IPS-18c (cell line): Measurements from ENCODE around the gene CLTA.
A peak's percentile ranks its signal among the peaks of the same experiment; 100 is the strongest.
"Not testable (repeated sequence)": the region's sequence is repeated elsewhere in the genome, so short reads cannot be mapped to it uniquely, and the experiment has no call there.

ENCODE experiments used
- H3K4me3 ChIP-seq: 2 replicates; pipeline ENCODE4 v1.7.0; 2013; ENCODE audit warnings: low read depth, mild to moderate bottlenecking, low read length, moderate library complexity; ENCODE audit not compliant: insufficient read depth
- H3K9me3 ChIP-seq: one replicate; pipeline ENCODE4 v1.6.1; 2013; ENCODE audit warnings: mild to moderate bottlenecking, low read length, moderate library complexity; ENCODE audit not compliant: control insufficient read depth, insufficient read depth

Gene CLTA

GRCh38 chr9:36153746-36154145 lies 37.0 kb upstream of the CLTA start:
- no peak overlapping the region for H3K4me3 ChIP-seq
- peaks cover 4% of the 10 kb centered on the region for H3K9me3 ChIP-seq

GRCh38 chr9:36154331-36154952 lies 36.3 kb upstream of the CLTA start:
- peaks cover 4% of the 10 kb centered on the region for H3K9me3 ChIP-seq
- H3K4me3 ChIP-seq, result no peak overlapping the region

DNA sequence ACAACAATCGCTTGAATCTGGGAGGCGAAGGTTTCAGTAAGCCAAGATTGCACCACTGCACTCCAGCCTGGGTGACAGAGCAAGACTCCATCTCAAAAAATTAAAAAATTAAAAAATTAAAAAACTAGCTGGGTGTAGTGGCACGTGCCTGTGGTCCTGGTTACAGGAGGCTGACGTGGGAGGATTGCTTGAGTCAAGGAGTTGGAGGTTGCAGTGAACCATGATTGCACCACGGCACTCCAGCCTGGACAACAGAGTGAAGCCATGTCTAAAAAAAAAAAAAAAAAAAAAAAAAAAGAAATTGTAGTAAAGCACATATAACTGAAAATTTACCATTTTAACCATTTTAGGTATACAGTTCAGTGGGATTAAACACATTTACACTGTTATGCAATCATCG lies 34.6 kb upstream of the CLTA start:
- Histone ChIP-seq H3K4me3 (no peak overlapping the region), H3K9me3 (peaks cover 4% of the 10 kb centered on the region)

DNA sequence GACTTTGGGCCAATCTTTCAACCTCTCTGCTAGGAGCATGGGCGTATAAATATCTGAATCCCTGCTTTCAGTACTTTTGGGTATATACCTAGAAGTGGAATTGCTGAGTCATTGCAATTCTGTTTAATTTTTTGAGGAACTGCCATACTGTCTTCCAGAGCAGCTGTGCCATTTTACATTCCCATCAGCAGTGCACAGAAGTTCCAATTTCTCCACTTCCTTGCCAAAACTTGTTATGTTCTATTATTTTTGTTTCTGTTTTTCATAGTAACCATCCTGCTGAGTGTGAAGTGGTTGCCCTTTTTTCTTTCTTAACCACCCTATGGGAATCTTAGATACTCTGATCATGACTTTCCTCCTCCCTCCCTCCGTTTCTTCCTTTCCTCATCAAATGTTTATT lies 32.6 kb upstream of the CLTA start:
- Histone ChIP-seq H3K9me3 (peaks cover 4% of the 10 kb centered on the region), H3K4me3 (no peak overlapping the region)

DNA sequence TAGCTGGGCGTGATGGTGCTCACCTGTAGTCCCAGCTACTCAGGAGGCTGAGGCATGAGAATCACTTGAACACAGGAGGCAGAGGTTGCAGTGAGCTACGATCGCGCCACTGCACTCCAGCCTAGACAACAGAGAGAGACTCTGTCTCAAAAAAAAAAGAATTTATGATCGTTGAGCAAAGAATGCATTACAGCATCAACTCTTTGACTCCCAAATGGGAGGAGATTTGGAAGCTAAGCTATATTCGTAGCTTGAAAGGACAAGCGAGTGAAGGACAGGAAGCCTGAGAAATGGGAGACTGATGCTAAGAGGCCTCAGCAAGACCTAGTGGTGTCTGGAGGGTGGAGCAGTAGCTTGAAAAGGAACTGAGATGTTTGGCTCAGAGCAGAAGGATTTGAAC lies 31.8 kb upstream of the CLTA start:
- H3K9me3 ChIP-seq, result peaks cover 4% of the 10 kb centered on the region
- no peak overlapping the region for H3K4me3 ChIP-seq

DNA sequence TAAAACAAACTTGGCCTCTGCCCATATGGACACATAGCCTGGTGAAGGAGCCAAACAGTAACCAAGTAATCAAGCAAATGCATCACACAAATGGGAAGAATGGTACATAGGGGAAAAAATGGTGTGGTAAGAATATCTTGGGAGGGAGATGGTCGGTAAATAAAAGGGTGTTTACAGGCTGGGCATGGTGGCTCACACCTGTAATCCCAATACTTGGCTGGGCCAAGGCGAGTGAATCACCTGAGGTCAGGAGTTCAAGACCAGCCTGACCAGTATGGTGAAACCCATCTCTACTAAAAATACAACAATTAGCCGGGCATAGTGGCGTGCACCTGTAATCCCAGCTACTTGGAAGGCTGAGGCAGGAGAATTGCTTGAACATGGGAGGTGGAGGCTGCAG lies 31.2 kb upstream of the CLTA start:
- not testable (repeated sequence) for H3K4me3 ChIP-seq, H3K9me3 ChIP-seq

DNA sequence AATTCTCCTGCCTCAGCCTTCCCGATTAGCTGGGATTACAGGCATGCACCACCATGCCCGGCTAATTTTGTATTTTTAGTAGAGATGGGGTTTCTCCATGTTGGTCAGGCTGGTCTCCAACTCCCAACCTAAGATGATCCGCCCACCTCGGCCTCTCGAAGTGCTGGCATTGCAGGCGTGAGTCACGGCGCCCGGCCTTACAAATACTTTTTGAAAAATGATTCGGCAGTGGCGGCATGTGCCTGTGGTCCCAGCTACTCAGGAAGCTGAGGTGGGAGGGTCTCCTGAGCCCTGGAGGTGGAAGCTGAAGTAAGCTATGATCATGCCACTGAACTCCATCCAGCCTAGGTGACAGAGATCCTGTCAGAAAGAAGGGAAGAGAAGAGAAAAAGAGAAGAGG lies 30.6 kb upstream of the CLTA start:
- H3K4me3 ChIP-seq, H3K9me3 ChIP-seq: not testable (repeated sequence)

DNA sequence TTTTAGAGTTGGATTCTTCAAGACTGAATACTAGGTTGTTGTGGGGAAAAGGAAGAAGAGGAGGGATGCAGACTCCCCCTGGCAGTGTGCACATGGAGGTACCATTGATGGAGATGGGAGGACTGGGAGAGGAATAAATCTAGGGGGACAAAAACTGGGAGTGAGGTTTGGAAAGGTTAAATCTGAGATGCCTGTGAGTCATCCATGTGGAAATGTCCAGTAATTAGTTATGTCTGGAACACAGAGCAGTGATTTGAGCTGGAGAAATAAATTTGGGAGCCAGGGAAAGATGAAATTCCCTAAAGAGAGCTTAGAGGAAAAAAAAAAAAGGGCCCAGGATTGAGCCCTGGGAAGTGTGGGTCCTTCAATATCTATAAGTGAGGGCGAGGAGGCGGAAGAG lies 29.5 kb upstream of the CLTA start:
- H3K4me3 ChIP-seq, result no peak overlapping the region
- H3K9me3 ChIP-seq, result peaks cover 4% of the 10 kb centered on the region

GRCh38 chr9:36162211-36162738 lies 28.4 kb upstream of the CLTA start:
- no peaks in the 10 kb centered on the region for H3K9me3 ChIP-seq

GRCh38 chr9:36163049-36163785 lies 27.5 kb upstream of the CLTA start:
- Histone ChIP-seq H3K4me3 (no peak overlapping the region), H3K9me3 (no peaks in the 10 kb centered on the region)

More at GRCh38 chr9:36162211-36162738, 28.4 kb upstream of the CLTA start:
- H3K4me3 ChIP-seq, result no peak overlapping the region

- no peak overlapping the region for H3K4me3 ChIP-seq
Observed at GRCh38 chr9:36163786-36164170, 26.9 kb upstream of the CLTA start.

DNA sequence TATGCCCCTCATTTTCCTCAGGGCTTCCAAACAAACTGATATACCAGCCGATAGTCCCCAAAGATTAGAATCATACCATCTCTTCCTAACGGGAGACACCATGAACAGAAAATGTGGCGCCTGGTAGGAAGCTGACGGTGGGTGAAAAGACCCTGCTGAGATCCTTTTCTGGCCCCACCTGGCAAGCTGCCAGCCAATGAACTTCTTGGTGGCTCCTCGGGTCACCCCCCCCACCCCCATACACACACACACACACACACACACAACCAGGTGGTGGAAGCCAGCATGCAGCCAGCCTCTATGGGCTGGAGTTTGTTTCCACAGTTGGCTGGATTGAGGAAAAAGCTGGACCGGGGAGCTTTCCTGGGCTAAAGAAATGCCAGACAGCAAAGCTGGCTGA lies 26.3 kb upstream of the CLTA start:
- Histone ChIP-seq H3K4me3 (no peak overlapping the region), H3K9me3 (no peaks in the 10 kb centered on the region)

More at GRCh38 chr9:36163786-36164170, 26.9 kb upstream of the CLTA start:
- no peaks in the 10 kb centered on the region for H3K9me3 ChIP-seq

DNA sequence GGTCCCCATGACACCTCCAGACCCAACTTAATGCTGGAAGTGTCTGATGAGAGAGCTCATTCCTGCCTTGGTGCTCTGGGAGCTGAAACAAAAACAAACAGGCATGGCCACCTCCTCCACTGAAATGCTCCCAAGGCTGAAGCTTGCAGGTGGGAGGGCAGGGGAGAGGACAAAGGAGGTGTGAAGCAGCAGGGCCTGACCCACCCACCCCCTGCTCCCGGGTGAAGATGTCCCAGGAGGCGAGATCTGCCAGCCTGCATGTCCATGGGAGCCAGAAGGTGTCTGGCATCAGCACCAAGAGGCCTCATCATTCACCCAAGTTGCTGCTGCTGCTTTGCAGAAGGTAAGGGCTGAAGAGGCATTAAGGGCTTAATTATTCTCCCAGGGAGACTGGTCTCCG lies 25.7 kb upstream of the CLTA start:
- H3K4me3 ChIP-seq, result no peak overlapping the region

DNA sequence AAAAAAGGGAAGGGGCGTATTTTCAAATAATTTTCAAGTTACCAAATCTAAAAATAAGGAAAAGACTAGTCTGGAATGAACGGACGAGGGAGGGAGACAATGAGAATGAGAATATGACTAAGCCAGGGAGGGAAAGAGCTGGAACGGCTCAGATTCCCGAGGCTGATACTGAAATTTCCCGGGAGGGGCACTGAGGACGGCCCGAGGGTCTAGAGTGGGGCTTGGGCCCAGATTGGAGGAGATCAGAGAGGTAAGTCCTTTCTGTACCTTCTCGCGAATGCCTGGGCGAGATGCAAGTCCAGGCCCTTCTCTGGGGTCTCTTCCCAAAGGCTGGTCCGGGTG lies 24.9 kb upstream of the CLTA start:
- H3K4me3 ChIP-seq, result no peak overlapping the region; the same call in 1 of the 2 replicates

More for the DNA sequence above, 25.7 kb upstream of the CLTA start:
- no peaks in the 10 kb centered on the region for H3K9me3 ChIP-seq

GRCh38 chr9:36166168-36166927 lies 24.4 kb upstream of the CLTA start:
- Histone ChIP-seq H3K9me3 (no peaks in the 10 kb centered on the region), H3K4me3 (peak overlapping the region; percentile 61)

More for the DNA sequence above, 24.9 kb upstream of the CLTA start:
- H3K9me3 ChIP-seq, result no peaks in the 10 kb centered on the region

DNA sequence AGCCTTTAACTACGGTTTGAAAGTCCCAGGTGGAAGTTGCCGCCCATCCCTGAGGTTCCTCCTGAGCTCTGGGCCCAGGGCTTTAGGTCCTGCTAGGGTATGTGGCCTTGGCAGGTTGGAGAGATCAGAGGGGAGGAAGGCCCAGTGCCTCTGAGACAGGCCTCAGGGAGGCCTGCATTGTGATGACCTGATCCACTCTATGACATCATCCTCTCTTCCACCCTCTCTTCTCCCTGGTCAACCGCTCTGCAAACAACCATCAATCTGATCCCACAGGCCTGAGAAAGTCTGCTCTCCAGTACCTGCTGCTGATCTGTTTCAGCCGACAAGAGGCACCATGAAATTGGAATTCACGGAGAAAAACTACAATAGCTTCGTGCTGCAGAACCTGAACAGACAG lies 21.6 kb upstream of the CLTA start, which contains the start of gene CCIN:
CCIN (plus strand) TSS at position 223 of the 400 bp plus-strand sequence; CDS start at position 338, 115 bp downstream.
- Histone ChIP-seq H3K9me3 (peaks cover 2% of the 10 kb centered on the region), H3K4me3 (no peak within 1 kb of the TSS)

DNA sequence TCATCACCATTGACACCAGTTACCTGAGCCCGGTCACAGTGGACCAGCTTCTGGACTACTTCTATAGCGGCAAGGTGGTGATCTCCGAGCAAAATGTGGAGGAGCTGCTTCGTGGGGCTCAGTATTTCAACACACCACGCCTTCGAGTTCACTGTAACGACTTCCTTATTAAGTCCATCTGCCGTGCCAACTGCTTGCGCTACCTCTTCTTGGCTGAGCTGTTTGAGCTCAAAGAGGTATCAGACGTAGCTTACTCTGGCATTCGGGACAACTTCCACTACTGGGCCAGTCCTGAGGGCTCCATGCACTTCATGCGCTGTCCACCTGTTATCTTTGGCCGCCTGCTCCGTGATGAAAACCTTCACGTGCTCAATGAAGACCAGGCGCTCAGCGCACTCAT lies 21.0 kb upstream of the CLTA start:
- Histone ChIP-seq H3K9me3 (peaks cover 2% of the 10 kb centered on the region), H3K4me3 (no peak overlapping the region)

- Histone ChIP-seq H3K4me3 (no peak overlapping the region), H3K9me3 (peaks cover 2% of the 10 kb centered on the region)
Observed at GRCh38 chr9:36170531-36170930, 20.2 kb upstream of the CLTA start.
